ENCODE data around the gene SIRT6. TPM values are rescaled to one million over a fixed set of nuclear protein-coding genes. Genes with fewer than 3 reads are reported as not detected.
"Not testable (repeated sequence)": the region's sequence is repeated elsewhere in the genome, so short reads cannot be mapped to it uniquely, and the experiment has no call there.

Gene SIRT6
- total RNA-seq = 10 to 100 TPM; 30.1 to 37.5 TPM

GRCh38 chr19:4182084-4182810 lies at the start of gene SIRT6, which contains the start of gene ANKRD24:
TSS of gene SIRT6 (minus strand) at chr19:4182563. CDS start at chr19:4182539, 24 bp downstream.
TSS of gene ANKRD24 (plus strand) at chr19:4182689. CDS start at chr19:4186426, 3,737 bp downstream.
- POLR2A ChIA-PET = interaction anchor here (0.6 kb wide), 1 partner anchor 142 kb away, joined by 3 read pairs; no protein-coding TSS in a partner anchor
- ATAC-seq (ENCODE audit: low read depth) (peak; percentile 85), DNase-seq (peak; percentile 97)
- Mint-ChIP-seq H3K4me3 (peak within 1 kb of the TSS; percentile 99), H3K27ac (peak within 1 kb of the TSS; percentile 99), H3K27me3 (no peaks in the 10 kb centered on the region), H3K9me3 (no peaks in the 10 kb centered on the region), H3K4me1 (peaks cover 24% of the 10 kb centered on the region), H3K36me3 (peaks cover 7% of the 10 kb centered on the region)

GRCh38 chr19:4232139-4232538 lies 49.8 kb upstream of the SIRT6 start:
- not testable (repeated sequence) for H3K27me3 Mint-ChIP-seq; H3K36me3 Mint-ChIP-seq; H3K27ac Mint-ChIP-seq; H3K4me1 Mint-ChIP-seq; H3K4me3 Mint-ChIP-seq; H3K9me3 Mint-ChIP-seq; DNase-seq; ATAC-seq (ENCODE audit: low read depth)
- POLR2A ChIA-PET = interaction anchor here (0.6 to 0.7 kb wide), 3 partner anchors 34 to 485 kb away, joined by 3 to 6 read pairs (median 4); no protein-coding TSS in a partner anchor

- H3K4me1 Mint-ChIP-seq; H3K4me3 Mint-ChIP-seq; DNase-seq; H3K27me3 Mint-ChIP-seq; ATAC-seq (ENCODE audit: low read depth); H3K36me3 Mint-ChIP-seq; H3K27ac Mint-ChIP-seq; H3K9me3 Mint-ChIP-seq: not testable (repeated sequence)
- POLR2A ChIA-PET = interaction anchor here (0.7 kb wide), 1 partner anchor 111 kb away, joined by 6 read pairs; no protein-coding TSS in a partner anchor
Observed at GRCh38 chr19:4231521-4231920, 49.2 kb upstream of the SIRT6 start.

GRCh38 chr19:4230237-4230636 lies 47.9 kb upstream of the SIRT6 start:
- H3K9me3 Mint-ChIP-seq; H3K4me1 Mint-ChIP-seq; ATAC-seq (ENCODE audit: low read depth); H3K27me3 Mint-ChIP-seq; H3K27ac Mint-ChIP-seq; POLR2A ChIA-PET; H3K36me3 Mint-ChIP-seq; H3K4me3 Mint-ChIP-seq; DNase-seq: not testable (repeated sequence)

GRCh38 chr19:4229179-4229931 lies 47.0 kb upstream of the SIRT6 start, which contains the start of gene EBI3:
TSS of gene EBI3 (plus strand) at chr19:4229523. CDS start at chr19:4229551, 28 bp downstream.
- Mint-ChIP-seq H3K4me1 (peaks cover 4% of the 10 kb centered on the region), H3K27ac (peak within 1 kb of the TSS; percentile 33), H3K9me3 (no peaks in the 10 kb centered on the region), H3K27me3 (no peaks in the 10 kb centered on the region), H3K36me3 (no peaks in the 10 kb centered on the region), H3K4me3 (no peak within 1 kb of the TSS)
- ATAC-seq (ENCODE audit: low read depth) (peak; percentile 47), DNase-seq (peak; percentile 43)
- POLR2A ChIA-PET = no interaction called here

GRCh38 chr19:4228765-4229178 lies 46.4 kb upstream of the SIRT6 start:
- no peaks in the 10 kb centered on the region for H3K9me3 Mint-ChIP-seq
- H3K36me3 Mint-ChIP-seq = no peaks in the 10 kb centered on the region
- no peak overlapping the region for H3K27ac Mint-ChIP-seq
- DNase-seq = no peak
- H3K4me1 Mint-ChIP-seq = peaks cover 4% of the 10 kb centered on the region
- no peak for ATAC-seq (ENCODE audit: low read depth)
- no peaks in the 10 kb centered on the region for H3K27me3 Mint-ChIP-seq
- POLR2A ChIA-PET = no interaction called here
- no peak overlapping the region for H3K4me3 Mint-ChIP-seq

- POLR2A ChIA-PET = no interaction called here
- ATAC-seq (ENCODE audit: low read depth) = no peak
Observed at GRCh38 chr19:4227771-4228170, 45.4 kb upstream of the SIRT6 start.

GRCh38 chr19:4225885-4226284 lies 43.5 kb upstream of the SIRT6 start:
- Mint-ChIP-seq H3K27me3 (no peaks in the 10 kb centered on the region), H3K4me1 (no peaks in the 10 kb centered on the region), H3K27ac (no peak overlapping the region), H3K36me3 (no peaks in the 10 kb centered on the region), H3K4me3 (no peak overlapping the region), H3K9me3 (no peaks in the 10 kb centered on the region)
- POLR2A ChIA-PET = interaction anchor here (0.7 kb wide), 1 partner anchor 85 kb away, joined by 3 read pairs; no protein-coding TSS in a partner anchor
- DNase-seq (no peak), ATAC-seq (ENCODE audit: low read depth) (no peak)

More at GRCh38 chr19:4227771-4228170, 45.4 kb upstream of the SIRT6 start:
- Mint-ChIP-seq H3K4me3 (no peak overlapping the region), H3K4me1 (no peaks in the 10 kb centered on the region), H3K27me3 (no peaks in the 10 kb centered on the region), H3K9me3 (no peaks in the 10 kb centered on the region), H3K27ac (no peak overlapping the region), H3K36me3 (no peaks in the 10 kb centered on the region)
- DNase-seq = no peak

- Mint-ChIP-seq H3K9me3 (no peaks in the 10 kb centered on the region), H3K4me3 (no peak overlapping the region), H3K27ac (no peak overlapping the region), H3K27me3 (no peaks in the 10 kb centered on the region), H3K36me3 (no peaks in the 10 kb centered on the region), H3K4me1 (no peaks in the 10 kb centered on the region)
- DNase-seq = no peak
- POLR2A ChIA-PET = no interaction called here
- no peak for ATAC-seq (ENCODE audit: low read depth)
Observed at GRCh38 chr19:4224470-4224869, 42.1 kb upstream of the SIRT6 start.

- ATAC-seq (ENCODE audit: low read depth) (no peak), DNase-seq (no peak)
- no peaks in the 10 kb centered on the region for H3K36me3 Mint-ChIP-seq
- H3K4me3 Mint-ChIP-seq = no peak overlapping the region
- no peaks in the 10 kb centered on the region for H3K4me1 Mint-ChIP-seq
- H3K27ac Mint-ChIP-seq = no peak overlapping the region
- POLR2A ChIA-PET = no interaction called here
- H3K9me3 Mint-ChIP-seq = peaks cover 5% of the 10 kb centered on the region
- no peaks in the 10 kb centered on the region for H3K27me3 Mint-ChIP-seq
Observed at GRCh38 chr19:4220188-4220587, 37.8 kb upstream of the SIRT6 start.

GRCh38 chr19:4218523-4218922 lies 36.2 kb upstream of the SIRT6 start:
- H3K27ac Mint-ChIP-seq; DNase-seq; POLR2A ChIA-PET; H3K9me3 Mint-ChIP-seq; H3K36me3 Mint-ChIP-seq; H3K27me3 Mint-ChIP-seq; H3K4me3 Mint-ChIP-seq; ATAC-seq (ENCODE audit: low read depth); H3K4me1 Mint-ChIP-seq: not testable (repeated sequence)

- Mint-ChIP-seq H3K4me1 (no peaks in the 10 kb centered on the region), H3K9me3 (peaks cover 5% of the 10 kb centered on the region), H3K27ac (no peak overlapping the region), H3K4me3 (no peak overlapping the region), H3K36me3 (no peaks in the 10 kb centered on the region), H3K27me3 (no peaks in the 10 kb centered on the region)
- ATAC-seq (ENCODE audit: low read depth) (no peak), DNase-seq (no peak)
- POLR2A ChIA-PET = no interaction called here
Observed at GRCh38 chr19:4217429-4218264, 35.3 kb upstream of the SIRT6 start.

GRCh38 chr19:4216846-4217245 lies 34.5 kb upstream of the SIRT6 start:
- ATAC-seq (ENCODE audit: low read depth) (no peak), DNase-seq (no peak)
- H3K4me3 Mint-ChIP-seq = no peak overlapping the region
- no peaks in the 10 kb centered on the region for H3K27me3 Mint-ChIP-seq
- POLR2A ChIA-PET = no interaction called here
- H3K9me3 Mint-ChIP-seq = peaks cover 5% of the 10 kb centered on the region
- H3K27ac Mint-ChIP-seq = peak overlapping the region; percentile 12
- no peaks in the 10 kb centered on the region for H3K36me3 Mint-ChIP-seq
- H3K4me1 Mint-ChIP-seq = no peaks in the 10 kb centered on the region
